K562 (cell line): ENCODE measurements around the gene ELOVL1. TPM values are rescaled to one million over a fixed set of nuclear protein-coding genes. Genes with fewer than 3 reads are reported as not detected.

Experiments used
- ATAC-seq: fragments of 200-7000 bp; cut with Tn5 transposase; 3 replicates; pipeline ENCODE4 v1.9.1; 2020; ENCODE audit warnings: moderate library complexity
- BruUV-seq: library from RNA; stranded (reverse); fragments of 400-500 nt; replicated peaks from 2 replicates; lab custom pipeline; 2021; lab: Mats Ljungman, UMichigan
- CTCF ChIA-PET: fragments of 300-600 bp; formaldehyde crosslinking; extraction: SDS; loops from one replicate; lab custom pipeline; 2021; ENCODE audit warnings: low intra/inter-chr PET ratio; lab: Yijun Ruan, JAX
- POLR2A ChIA-PET: fragments of 300-600, 350-650 bp; sonication (Branson Sonifier 250); formaldehyde crosslinking; extraction: SDS; loops from one replicate; lab custom pipeline; 2021; ENCODE audit warnings: antibody characterized with exemption, inconsistent platforms; lab: Yijun Ruan, JAX
- DNase-seq, 4 experiments: peaks; one replicate each; pipeline versions ENCODE4 v3.0.0 to v3.0.0-alpha.2; 2011 to 2018; ENCODE audit warnings: low spot score in 3 of 4, mixed read lengths in 3 of 4; ENCODE audit errors: extremely low read depth in 1 of 4
- FAIRE-seq: peaks from 2 replicates; lab custom pipeline; 2011; peaks lifted over from hg19 to GRCh38; lab: Jason Lieb, UNC
- H2AFZ ChIP-seq: 2 replicates; pipeline ENCODE4 v1.6.0; 2011; ENCODE audit warnings: low read depth, low read length, control low read depth, inconsistent platforms
- H3K27ac ChIP-seq: fragments of 200-600 bp; 3 replicates; pipeline ENCODE4 v1.8.0; 2011; ENCODE audit warnings: low read depth, mild to moderate bottlenecking, control low read depth, inconsistent platforms, low read length, moderate library complexity, mixed read lengths; ENCODE audit errors: extremely low read depth
- H3K27me3 ChIP-seq, 2 experiments: fragments of 300-600 bp in 1 of 2; 2 replicates in 1 of 2; 3 replicates in 1 of 2; pipeline versions ENCODE4 v1.6.0 to v1.8.0; 2011; ENCODE audit warnings: inconsistent platforms in 2 of 2, low read length in 2 of 2, mild to moderate bottlenecking in 1 of 2, mixed read lengths in 1 of 2, moderate library complexity in 1 of 2; ENCODE audit not compliant: control insufficient read depth in 2 of 2, insufficient read depth in 2 of 2
- H3K36me3 ChIP-seq: fragments of 300-600 bp; 3 replicates; pipeline ENCODE4 v1.8.0; 2011; ENCODE audit warnings: mild to moderate bottlenecking, low read length, inconsistent platforms; ENCODE audit not compliant: control insufficient read depth, insufficient read depth
- H3K4me1 ChIP-seq, 2 experiments: fragments of 200-600 bp in 1 of 2; replicated peaks in 1 of 2; 2 replicates in 1 of 2; 3 replicates in 1 of 2; pipeline versions ENCODE4 v1.5.1 to v1.8.0; 2011; ENCODE audit warnings: inconsistent platforms in 2 of 2, low read length in 2 of 2, mild to moderate bottlenecking in 1 of 2, mixed read lengths in 1 of 2, moderate library complexity in 1 of 2; ENCODE audit not compliant: control insufficient read depth in 2 of 2, insufficient read depth in 2 of 2
- H3K4me2 ChIP-seq: 2 replicates; pipeline ENCODE4 v1.6.1; 2011; ENCODE audit warnings: low read length, control low read depth, inconsistent platforms, mixed read lengths; ENCODE audit not compliant: insufficient read depth
- H3K4me3 ChIP-seq: fragments of 200-600 bp; sonication (generic), shearing (Covaris generic); 2 replicates; pipeline ENCODE4 v1.5.1; 2016; ENCODE audit warnings: control low read depth, inconsistent platforms
- H3K79me2 ChIP-seq: fragments of 200-600 bp; 3 replicates; pipeline ENCODE4 v1.8.0; 2011; ENCODE audit warnings: low read length, inconsistent platforms; ENCODE audit not compliant: control insufficient read depth, insufficient read depth
- H3K9ac ChIP-seq, 2 experiments: 2 replicates each; pipeline versions ENCODE4 v1.6.0 to v1.6.1; 2011; ENCODE audit warnings: low read depth in 2 of 2, low read length in 2 of 2, control low read depth in 1 of 2, inconsistent platforms in 1 of 2, mild to moderate bottlenecking in 1 of 2, mixed read lengths in 1 of 2; ENCODE audit not compliant: insufficient read depth in 1 of 2
- H3K9me1 ChIP-seq: one replicate; pipeline ENCODE4 v1.6.0; 2011; ENCODE audit warnings: inconsistent platforms, mild to moderate bottlenecking, low read length, moderate library complexity; ENCODE audit not compliant: control insufficient read depth, insufficient read depth
- H3K9me3 ChIP-seq: replicated peaks from 2 replicates; pipeline ENCODE4 v1.5.1; 2011; ENCODE audit warnings: low read depth, low read length, inconsistent platforms; ENCODE audit not compliant: control insufficient read depth, insufficient read depth
- H4K20me1 ChIP-seq: replicated peaks from 2 replicates; pipeline ENCODE4 v1.6.1; 2011; ENCODE audit warnings: low read length, inconsistent platforms, mixed read lengths; ENCODE audit not compliant: control insufficient read depth, insufficient read depth
- CBFA2T2 ChIP-seq: fragments of 450-650 bp; conservative IDR thresholded peaks from 2 replicates; pipeline ENCODE4 v1.6.1; 2017; ENCODE audit warnings: mild to moderate bottlenecking
- CBFA2T3 ChIP-seq: fragments of 450-650 bp; IDR thresholded peaks from 2 replicates; pipeline ENCODE4 v1.6.1; 2017
- CHD1 ChIP-seq: fragments of 200-600 bp; sonication (generic); IDR thresholded peaks from one replicate; pipeline ENCODE4 v1.6.1; 2012; ENCODE audit warnings: mild to moderate bottlenecking, moderate library complexity, low read length, inconsistent platforms
- DPF2 ChIP-seq: fragments of 450-650 bp; IDR thresholded peaks from 2 replicates; pipeline ENCODE4 v1.6.1; 2016
- ESRRB ChIP-seq: fragments of 250-450 bp; sonication (Bioruptor Pico); IDR thresholded peaks from 2 replicates; pipeline ENCODE4 v1.5.0; 2020; ENCODE audit warnings: mild to moderate bottlenecking, moderate library complexity, borderline replicate concordance
- ETV1 ChIP-seq: fragments of 450-650 bp; conservative IDR thresholded peaks from 2 replicates; pipeline ENCODE4 v1.6.1; 2016; ENCODE audit warnings: missing genetic modification characterization, control low read depth, low read depth, missing compliant biosample characterization
- HMGN3 ChIP-seq: IDR thresholded peaks from 2 replicates; pipeline ENCODE4 v1.6.1; 2011; ENCODE audit warnings: borderline replicate concordance, low read depth, mild to moderate bottlenecking, mixed read lengths, low read length; ENCODE audit not compliant: insufficient read length; ENCODE audit errors: extremely low read depth
- HSF4 ChIP-seq: fragments of 250-450 bp; sonication (Bioruptor Pico); IDR thresholded peaks from 2 replicates; pipeline ENCODE4 v2.1.2; 2022; ENCODE audit warnings: mild to moderate bottlenecking, moderate library complexity, borderline replicate concordance
- JUN ChIP-seq, 2 experiments: sonication (generic) in 1 of 2; formaldehyde crosslinking in 1 of 2; IDR thresholded peaks; 2 replicates each; pipeline versions ENCODE4 v1.6.1 to v1.8.0; 2012 to 2022; ENCODE audit warnings: borderline replicate concordance in 2 of 2, mild to moderate bottlenecking in 2 of 2, improper control_type of control experiment in 1 of 2, low read depth in 1 of 2, low read length in 1 of 2, missing genetic modification reagents in 1 of 2
- NCOR1 ChIP-seq: fragments of 450-650 bp; IDR thresholded peaks from 2 replicates; pipeline ENCODE4 v1.6.1; 2016; ENCODE audit warnings: mild to moderate bottlenecking, moderate library complexity
- NR2C1 ChIP-seq, 2 experiments: fragments of 450-650 bp; IDR thresholded peaks; 2 replicates each; pipeline ENCODE4 v1.6.1; 2017; ENCODE audit warnings: mild to moderate bottlenecking in 2 of 2, antibody characterized with exemption in 1 of 2, inconsistent platforms in 1 of 2, missing compliant biosample characterization in 1 of 2, missing genetic modification characterization in 1 of 2
- TCF3 ChIP-seq: sonication (generic); formaldehyde crosslinking; IDR thresholded peaks from 2 replicates; pipeline ENCODE4 v1.4.0; 2020; ENCODE audit warnings: mild to moderate bottlenecking, missing genetic modification reagents
- TRIM24 ChIP-seq, 2 experiments: fragments of 450-650 bp; IDR thresholded peaks; 2 replicates each; pipeline ENCODE4 v1.6.1; 2016
- XRCC4 ChIP-seq: IDR thresholded peaks from one replicate; pipeline ENCODE4 v1.6.1; 2011; ENCODE audit not compliant: insufficient read depth, insufficient read length; ENCODE audit errors: extremely low read depth
- ZC3H4 ChIP-seq: sonication (generic); formaldehyde crosslinking; IDR thresholded peaks from 2 replicates; pipeline ENCODE4 v1.9.0; 2021; ENCODE audit warnings: missing genetic modification reagents, borderline replicate concordance
- ZNF146 ChIP-seq: IDR thresholded peaks from one replicate; pipeline ENCODE4 v1.6.1; 2018; ENCODE audit warnings: missing compliant biosample characterization; ENCODE audit not compliant: unreplicated experiment
- ZSCAN29 ChIP-seq: fragments of 450-650 bp; IDR thresholded peaks from 2 replicates; pipeline ENCODE4 v1.6.1; 2017
- WGBS: fragments of 100-300 bp; shearing (Covaris generic); methylation state at CpG from one replicate; pipeline ENCODE4 v1.1.6; 2016; ENCODE audit warnings: low coverage, mixed read lengths; ENCODE audit not compliant: insufficient coverage; ENCODE audit errors: missing lambda C conversion rate; 5-methylcytosine and 5-hydroxymethylcytosine counted together
- in situ Hi-C: fragments of 300-500 bp; cut with MboI; formaldehyde crosslinking; loops from 4 replicates; pipeline ENCODE4 v1.15.0; 2018; ENCODE audit warnings: inconsistent platforms, mixed read lengths
- intact Hi-C: fragments of 100-400 bp; cut with micrococcal nuclease; formaldehyde crosslinking; loops from 2 replicates; pipeline ENCODE4 v1.14.2; 2022
- polyA plus RNA-seq, 8 experiments: library from polyadenylated mRNA; depleted of rRNA in 4 of 8; stranded (reverse) in 5 of 8; unstranded in 3 of 8; fragments of >200 nt; fragmentation: Nextera tagmentation in 2 of 8; fragmentation: Illumina TruSeq in 1 of 8; extraction: Ambion mirVana in 2 of 8; extraction: Trizol in 1 of 8; gene quantifications; 2 replicates each; pipeline versions ENCODE4 v1.2.1 to v1.2.3, GENCODE V29; 2011 to 2014; ENCODE audit warnings: inconsistent platforms in 1 of 8, missing spikeins in 1 of 8
- total RNA-seq, 7 experiments: library from RNA; depleted of rRNA in 6 of 7; stranded (reverse); fragments of >200 nt in 6 of 7; fragmentation: Illumina TruSeq in 2 of 7; extraction: Trizol in 2 of 7; gene quantifications; 2 replicates each; pipeline versions ENCODE4 v1.2.1 to v1.2.3, GENCODE V29; 2011 to 2021; ENCODE audit warnings: low replicate concordance in 1 of 7
- TF ChIP-seq, protein P1 (sequence below): sonication (generic); formaldehyde crosslinking; IDR thresholded peaks from 2 replicates; pipeline ENCODE4 v1.8.1; 2023; ENCODE audit warnings: mild to moderate bottlenecking, missing genetic modification reagents
- TF ChIP-seq, protein P2 (sequence below): sonication (generic); formaldehyde crosslinking; IDR thresholded peaks from 2 replicates; pipeline ENCODE4 v1.9.0; 2022; ENCODE audit warnings: mild to moderate bottlenecking, missing genetic modification reagents
- TF ChIP-seq, protein P3 (sequence below), 2 experiments: IDR thresholded peaks; 2 replicates each; pipeline ENCODE4 v1.6.1; 2011; ENCODE audit warnings: borderline replicate concordance in 1 of 2, control low read depth in 1 of 2, low read depth in 1 of 2, low read length in 1 of 2, mild to moderate bottlenecking in 1 of 2, mixed read lengths in 1 of 2, moderate library complexity in 1 of 2; ENCODE audit not compliant: insufficient read depth in 1 of 2, insufficient read length in 1 of 2, poor library complexity in 1 of 2, severe bottlenecking in 1 of 2; ENCODE audit errors: extremely low read depth in 1 of 2

The ELOVL1 gene
- total and polyA plus RNA-seq, 9 of the 15 experiments (the other 6 are each of a cell fraction or from before 2014, with no cell fraction given) = 51.0 to 157 (median 70.3) TPM

GRCh38 chr1:43344267-43344850 lies 23.5 kb downstream of the ELOVL1 start:
- peak; percentile 61 for ATAC-seq
- intact Hi-C loops = no loop called here
- CTCF ChIA-PET = no interaction called here
- POLR2A ChIA-PET = interaction anchor here (0.6 to 1.4 kb wide), 3 partner anchors 9 to 44 kb away, joined by 3 to 4 read pairs (median 3); no protein-coding TSS in a partner anchor
- Histone ChIP-seq H3K9me3 (no peaks in the 10 kb centered on the region), H2AFZ (peak overlapping the region; percentile 16; the same call in 1 of the 2 replicates), H3K27me3 (peaks cover 0 to 5% of the 10 kb centered on the region in 2 experiments; a peak in 2 of 5 replicates), H3K4me1 (peaks cover 10 to 21% of the 10 kb centered on the region in 2 experiments; a peak in 4 of 5 replicates), H3K9me1 (no peaks in the 10 kb centered on the region), H3K9ac (peak overlapping the region in 1 of 2 experiments; percentile 10; a peak in 1 of 4 replicates), H3K79me2 (no peaks in the 10 kb centered on the region), H3K27ac (no peak overlapping the region), H3K4me2 (peak overlapping the region; percentile 17; the same call in 1 of the 2 replicates), H3K36me3 (no peaks in the 10 kb centered on the region), H3K4me3 (no peak overlapping the region), H4K20me1 (no peaks in the 10 kb centered on the region)
- no TSS peak for BruUV-seq
- WGBS = 18% methylated on average over 4 of the region's 4 CpGs
- peak; percentile 90 for FAIRE-seq
- in situ Hi-C loops = no loop called here
- peak in 2 of 4 experiments; percentile 63 to 64 for DNase-seq
- TF ChIP-seq, protein P1, sequence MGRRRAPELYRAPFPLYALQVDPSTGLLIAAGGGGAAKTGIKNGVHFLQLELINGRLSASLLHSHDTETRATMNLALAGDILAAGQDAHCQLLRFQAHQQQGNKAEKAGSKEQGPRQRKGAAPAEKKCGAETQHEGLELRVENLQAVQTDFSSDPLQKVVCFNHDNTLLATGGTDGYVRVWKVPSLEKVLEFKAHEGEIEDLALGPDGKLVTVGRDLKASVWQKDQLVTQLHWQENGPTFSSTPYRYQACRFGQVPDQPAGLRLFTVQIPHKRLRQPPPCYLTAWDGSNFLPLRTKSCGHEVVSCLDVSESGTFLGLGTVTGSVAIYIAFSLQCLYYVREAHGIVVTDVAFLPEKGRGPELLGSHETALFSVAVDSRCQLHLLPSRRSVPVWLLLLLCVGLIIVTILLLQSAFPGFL = no peak
- TF ChIP-seq CHD1 (no peak), CBFA2T2 (peak; percentile 70), XRCC4 (no peak), CBFA2T3 (peak; percentile 83), ESRRB (CRISPR knock-in tag) (no peak), HMGN3 (no peak), ETV1 (tag) (no peak), NCOR1 (peak; percentile 80), ZSCAN29 (no peak), JUN (IDR thresholded peaks at IDR 0.05; ENCODE audit: borderline replicate concordance, low read depth, low read length) (no peak), JUN (CRISPR knock-in tag; IDR thresholded peaks at IDR 0.05; ENCODE audit: borderline replicate concordance) (no peak), DPF2 (peak; percentile 24; the same call in 1 of the 2 replicates), ZC3H4 (CRISPR knock-in tag) (no peak), ZNF146 (CRISPR knock-in tag) (no peak), NR2C1 (IDR thresholded peaks at IDR 0.05) (no peak), NR2C1 (tag; IDR thresholded peaks at IDR 0.05) (no peak), TCF3 (CRISPR knock-in tag) (peak; percentile 72), HSF4 (CRISPR knock-in tag) (no peak), TRIM24 (IDR thresholded peaks at IDR 0.05) (0 out of 4 replicates have a peak, but pooled peaks of 1 of the 2 experiments have one; percentile 16)
- TF ChIP-seq, protein P2, sequence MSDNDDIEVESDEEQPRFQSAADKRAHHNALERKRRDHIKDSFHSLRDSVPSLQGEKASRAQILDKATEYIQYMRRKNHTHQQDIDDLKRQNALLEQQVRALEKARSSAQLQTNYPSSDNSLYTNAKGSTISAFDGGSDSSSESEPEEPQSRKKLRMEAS (CRISPR knock-in tag) = no peak
- TF ChIP-seq, protein P3, sequence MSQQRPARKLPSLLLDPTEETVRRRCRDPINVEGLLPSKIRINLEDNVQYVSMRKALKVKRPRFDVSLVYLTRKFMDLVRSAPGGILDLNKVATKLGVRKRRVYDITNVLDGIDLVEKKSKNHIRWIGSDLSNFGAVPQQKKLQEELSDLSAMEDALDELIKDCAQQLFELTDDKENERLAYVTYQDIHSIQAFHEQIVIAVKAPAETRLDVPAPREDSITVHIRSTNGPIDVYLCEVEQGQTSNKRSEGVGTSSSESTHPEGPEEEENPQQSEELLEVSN (IDR thresholded peaks at IDR 0.05; ENCODE audit: borderline replicate concordance in 1 of 2, extremely low read depth in 1 of 2, insufficient read depth in 1 of 2, insufficient read length in 1 of 2, low read depth in 1 of 2, low read length in 1 of 2, poor library complexity in 1 of 2, severe bottlenecking in 1 of 2) = peak in 1 of 2 experiments; percentile 34
